GM19193 (cell line): ENCODE data around the gene OXTR.

Experiments used
- POLR2A ChIP-seq: IDR thresholded peaks from 4 replicates; pipeline ENCODE4 v1.6.1; 2011; ENCODE audit not compliant: insufficient read depth, insufficient read length; ENCODE audit errors: extremely low read depth

The OXTR gene

GRCh38 chr3:8734137-8734878, 35.1 kb downstream of the OXTR start:
- no peak for TF ChIP-seq POLR2A

GRCh38 chr3:8733332-8734094, 35.9 kb downstream of the OXTR start, which contains the start of gene CAV3:
Gene CAV3 (plus strand): TSS chr3:8733802. CDS start chr3:8733877, 75 bp downstream.
- no peak for TF ChIP-seq POLR2A

DNA sequence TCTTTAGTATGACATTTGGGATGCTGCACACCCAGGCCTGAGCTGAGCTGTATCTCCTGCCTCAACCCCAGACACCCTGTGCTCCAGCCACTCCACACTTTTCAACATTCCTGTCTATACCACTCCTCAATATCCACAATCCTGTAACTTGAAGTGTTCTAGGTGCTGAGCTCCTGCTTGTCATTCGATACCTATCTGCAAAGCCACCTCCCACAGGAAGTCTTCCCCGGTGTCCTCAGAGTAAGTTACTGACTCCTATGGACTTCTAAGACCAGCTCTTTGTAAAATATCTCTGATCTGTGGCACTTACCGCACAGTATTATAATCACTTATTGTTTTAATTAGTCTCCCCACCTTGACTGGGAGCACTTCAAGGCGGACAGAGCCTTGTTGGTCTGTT, 37.0 kb downstream of the OXTR start:
- no peak for TF ChIP-seq POLR2A

- TF ChIP-seq POLR2A = no peak
Observed at GRCh38 chr3:8730656-8731055, 38.8 kb downstream of the OXTR start.

DNA sequence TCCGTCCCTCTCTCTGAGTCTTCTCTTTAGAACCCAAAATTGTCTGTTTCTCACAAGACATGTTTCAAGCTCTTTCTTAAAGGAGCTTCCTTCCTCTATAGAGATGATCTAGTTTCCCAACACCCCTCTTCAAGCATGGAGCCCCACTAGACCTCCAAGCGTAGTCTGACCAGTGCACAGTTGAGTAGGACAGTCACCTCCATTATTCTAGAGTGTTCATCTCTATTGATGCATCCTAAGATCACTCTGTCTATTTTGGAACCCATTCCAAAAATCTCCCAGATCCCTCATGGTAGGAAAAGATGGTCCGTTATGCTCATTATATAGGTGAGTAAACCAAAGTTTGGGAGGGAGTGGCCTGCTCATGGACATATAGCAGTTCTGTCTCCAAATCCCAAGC, 39.9 kb downstream of the OXTR start:
- no peak for TF ChIP-seq POLR2A

DNA sequence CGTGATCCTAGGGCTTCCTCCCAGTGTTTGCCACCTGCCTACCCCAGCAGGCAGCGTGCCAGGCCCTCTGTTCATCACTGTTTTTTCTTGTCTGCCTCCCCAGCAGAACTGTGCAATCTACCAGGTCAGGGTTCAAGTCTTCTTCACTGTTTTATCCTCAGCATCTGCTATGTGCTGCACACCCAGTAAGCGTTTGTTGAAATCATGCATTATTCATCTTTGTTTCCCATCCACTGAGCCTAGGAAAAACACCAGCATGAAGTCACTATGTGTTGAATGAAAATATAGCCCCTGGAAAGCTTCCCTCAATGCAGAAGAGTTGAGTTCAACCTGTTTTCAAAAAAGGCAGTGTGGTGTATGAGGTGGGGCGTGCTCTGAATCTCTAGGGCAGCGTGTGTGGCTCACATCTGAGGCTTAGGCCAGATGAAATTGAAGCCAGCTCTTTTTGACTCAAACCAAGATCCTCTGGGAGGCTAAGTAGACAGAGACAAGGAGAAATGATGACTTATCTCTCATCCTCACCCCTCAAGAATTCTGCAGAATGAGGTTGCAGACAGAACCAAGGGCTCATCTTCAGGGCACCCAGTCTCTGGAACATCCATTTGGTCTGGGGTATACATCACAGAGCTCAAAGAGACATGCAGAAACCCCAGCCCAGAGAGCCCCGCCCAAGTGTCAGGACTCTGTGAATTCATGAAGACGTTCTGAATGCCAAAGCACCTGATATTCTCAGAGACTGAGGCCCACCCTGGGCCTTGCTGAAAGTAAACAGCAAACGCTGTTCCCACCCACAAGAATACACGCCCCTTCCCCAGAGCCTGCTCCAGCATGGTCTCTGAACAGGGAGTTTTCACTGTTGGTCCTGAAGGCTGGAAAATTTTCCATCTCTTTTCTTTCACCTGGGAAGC, 41.6 kb downstream of the OXTR start:
- TF ChIP-seq POLR2A = no peak

- TF ChIP-seq POLR2A = no peak
Observed at GRCh38 chr3:8724108-8724752, 45.2 kb downstream of the OXTR start.

- TF ChIP-seq POLR2A = no peak
Observed at GRCh38 chr3:8723612-8724011, 45.8 kb downstream of the OXTR start.

GRCh38 chr3:8722808-8723207, 46.6 kb downstream of the OXTR start:
- TF ChIP-seq POLR2A = no peak

- no peak for TF ChIP-seq POLR2A
Observed at GRCh38 chr3:8713901-8714759, 55.3 kb downstream of the OXTR start.

- TF ChIP-seq POLR2A = no peak
Observed at GRCh38 chr3:8712908-8713255, 56.5 kb downstream of the OXTR start.

GRCh38 chr3:8712045-8712907, 57.1 kb downstream of the OXTR start:
- no peak for TF ChIP-seq POLR2A
